Kidney capillary endothelial cell (primary cell): ENCODE data around the gene ATM.
"Not testable (repeated sequence)": the region's sequence is repeated elsewhere in the genome, so short reads cannot be mapped to it uniquely, and the experiment has no call there.

Experiments used
- DNase-seq: peaks from one replicate; pipeline ENCODE4 v3.0.0-alpha.2; 2018; ENCODE audit warnings: low spot score

Gene ATM

GRCh38 chr11:108373505-108373904 is 150.6 kb downstream of the ATM start:
- DNase-seq: not testable (repeated sequence)

GRCh38 chr11:108388576-108388975 is 165.7 kb downstream of the ATM start:
- DNase-seq: no peak

GRCh38 chr11:108392353-108392752 is 169.5 kb downstream of the ATM start:
- no peak for DNase-seq

- no peak for DNase-seq
These were observed 170.2 kb downstream of the ATM start for GRCh38 chr11:108393046-108393445.

GRCh38 chr11:108394744-108395284 is 171.9 kb downstream of the ATM start:
- no peak for DNase-seq

GRCh38 chr11:108396672-108397071 is 173.8 kb downstream of the ATM start:
- not testable (repeated sequence) for DNase-seq

- DNase-seq: no peak
These were observed 175.6 kb downstream of the ATM start for GRCh38 chr11:108398439-108398838.

GRCh38 chr11:108402241-108402640 is 179.4 kb downstream of the ATM start:
- no peak for DNase-seq

GRCh38 chr11:108403052-108403451 is 180.2 kb downstream of the ATM start:
- DNase-seq: no peak

GRCh38 chr11:108405706-108406105 is 182.8 kb downstream of the ATM start:
- no peak for DNase-seq

GRCh38 chr11:108414958-108415357 is 192.1 kb downstream of the ATM start:
- no peak for DNase-seq

GRCh38 chr11:108417551-108417950 is 194.7 kb downstream of the ATM start:
- not testable (repeated sequence) for DNase-seq
